ENCODE results near the gene LOX.

The LOX gene

DNA sequence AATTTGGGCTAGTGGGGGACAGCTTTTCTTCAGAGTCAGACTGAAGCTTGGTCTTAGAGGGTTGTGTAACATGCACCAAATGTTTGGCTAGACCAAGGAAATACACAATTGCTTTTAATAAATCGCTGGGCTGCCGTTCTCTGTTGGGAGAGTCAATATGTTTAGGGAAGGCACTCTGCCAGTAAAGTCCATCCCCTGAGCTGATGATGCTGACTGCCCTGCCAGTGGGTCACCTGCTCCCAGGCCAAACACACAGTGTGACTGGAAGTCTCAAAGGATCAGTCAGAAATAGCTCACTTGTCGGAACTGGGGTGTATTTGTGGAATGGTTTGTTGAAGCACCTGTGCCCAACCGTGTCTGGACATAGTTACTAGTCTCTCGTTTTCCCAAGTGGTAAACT, 33.4 kb upstream of the LOX start:
- TF ChIP-seq, protein P1, sequence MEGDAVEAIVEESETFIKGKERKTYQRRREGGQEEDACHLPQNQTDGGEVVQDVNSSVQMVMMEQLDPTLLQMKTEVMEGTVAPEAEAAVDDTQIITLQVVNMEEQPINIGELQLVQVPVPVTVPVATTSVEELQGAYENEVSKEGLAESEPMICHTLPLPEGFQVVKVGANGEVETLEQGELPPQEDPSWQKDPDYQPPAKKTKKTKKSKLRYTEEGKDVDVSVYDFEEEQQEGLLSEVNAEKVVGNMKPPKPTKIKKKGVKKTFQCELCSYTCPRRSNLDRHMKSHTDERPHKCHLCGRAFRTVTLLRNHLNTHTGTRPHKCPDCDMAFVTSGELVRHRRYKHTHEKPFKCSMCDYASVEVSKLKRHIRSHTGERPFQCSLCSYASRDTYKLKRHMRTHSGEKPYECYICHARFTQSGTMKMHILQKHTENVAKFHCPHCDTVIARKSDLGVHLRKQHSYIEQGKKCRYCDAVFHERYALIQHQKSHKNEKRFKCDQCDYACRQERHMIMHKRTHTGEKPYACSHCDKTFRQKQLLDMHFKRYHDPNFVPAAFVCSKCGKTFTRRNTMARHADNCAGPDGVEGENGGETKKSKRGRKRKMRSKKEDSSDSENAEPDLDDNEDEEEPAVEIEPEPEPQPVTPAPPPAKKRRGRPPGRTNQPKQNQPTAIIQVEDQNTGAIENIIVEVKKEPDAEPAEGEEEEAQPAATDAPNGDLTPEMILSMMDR (IDR thresholded peaks at IDR 0.05; ENCODE audit: poor library complexity, severe bottlenecking): no peak
- Histone ChIP-seq H3K36me3 (ENCODE audit: low read depth) (no peaks in the 10 kb centered on the region), H3K9me3 (ENCODE audit: severe bottlenecking) (no peaks in the 10 kb centered on the region), H3K27ac (ENCODE audit: poor library complexity, severe bottlenecking) (no peak overlapping the region), H3K4me1 (ENCODE audit: insufficient read depth, poor library complexity, severe bottlenecking) (no peaks in the 10 kb centered on the region), H3K4me3 (ENCODE audit: severe bottlenecking) (no peak overlapping the region), H3K27me3 (ENCODE audit: insufficient read depth, poor library complexity, severe bottlenecking) (no peaks in the 10 kb centered on the region)
- no peak for ATAC-seq (ENCODE audit: low read depth)
- no peak for DNase-seq (ENCODE audit: low spot score)

DNA sequence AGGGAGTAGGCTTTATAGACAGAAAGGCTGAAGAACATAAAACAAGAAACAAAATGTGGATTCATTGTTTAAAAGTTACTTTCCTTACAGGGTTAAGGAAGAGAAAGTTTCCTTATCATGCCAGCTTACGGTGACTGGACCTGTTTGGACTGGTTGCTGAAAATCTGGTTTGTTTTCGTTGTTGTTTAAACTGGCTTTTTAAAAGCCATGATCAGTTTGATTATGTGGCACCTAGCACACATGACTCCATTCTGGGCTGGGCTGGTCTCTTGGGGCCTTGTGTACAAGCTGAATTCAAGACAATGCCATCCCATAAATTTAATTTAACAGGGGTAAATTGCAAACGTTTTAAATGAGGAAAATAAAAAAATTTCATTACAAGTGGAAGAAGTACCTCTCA, 32.9 kb upstream of the LOX start:
- TF ChIP-seq, protein P1 (IDR thresholded peaks at IDR 0.05; ENCODE audit: poor library complexity, severe bottlenecking): no peak
- DNase-seq (ENCODE audit: low spot score) (no peak), ATAC-seq (ENCODE audit: low read depth) (no peak)
- H3K27ac ChIP-seq (ENCODE audit: poor library complexity, severe bottlenecking): no peak overlapping the region
- no peaks in the 10 kb centered on the region for H3K27me3 ChIP-seq (ENCODE audit: insufficient read depth, poor library complexity, severe bottlenecking)
- no peaks in the 10 kb centered on the region for H3K9me3 ChIP-seq (ENCODE audit: severe bottlenecking)
- H3K4me3 ChIP-seq (ENCODE audit: severe bottlenecking): no peak overlapping the region
- no peaks in the 10 kb centered on the region for H3K4me1 ChIP-seq (ENCODE audit: insufficient read depth, poor library complexity, severe bottlenecking)
- H3K36me3 ChIP-seq (ENCODE audit: low read depth): no peaks in the 10 kb centered on the region

DNA sequence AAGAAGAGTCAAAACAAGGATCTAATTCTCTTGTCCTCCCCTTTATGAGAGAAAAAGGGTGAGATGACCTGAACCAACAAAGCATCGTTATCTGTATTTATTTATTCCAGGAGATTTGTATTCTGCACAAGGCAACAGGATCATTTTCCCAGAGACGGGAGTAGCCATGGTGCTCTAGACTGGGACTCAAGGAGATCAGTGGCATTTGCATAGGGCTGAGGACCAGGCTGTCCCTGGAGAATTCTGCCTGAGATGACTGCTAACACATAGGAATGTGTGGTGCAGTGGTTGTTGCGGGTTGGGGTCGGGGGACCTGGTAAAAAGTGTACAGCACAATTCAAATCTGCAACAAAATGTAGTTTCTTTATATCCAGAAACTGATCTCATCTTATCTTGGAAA, 29.0 kb upstream of the LOX start:
- Histone ChIP-seq H3K27ac (ENCODE audit: poor library complexity, severe bottlenecking) (no peak overlapping the region), H3K4me3 (ENCODE audit: severe bottlenecking) (no peak overlapping the region), H3K36me3 (ENCODE audit: low read depth) (no peaks in the 10 kb centered on the region), H3K27me3 (ENCODE audit: insufficient read depth, poor library complexity, severe bottlenecking) (no peaks in the 10 kb centered on the region), H3K9me3 (ENCODE audit: severe bottlenecking) (no peaks in the 10 kb centered on the region), H3K4me1 (ENCODE audit: insufficient read depth, poor library complexity, severe bottlenecking) (no peaks in the 10 kb centered on the region)
- DNase-seq (ENCODE audit: low spot score) (no peak), ATAC-seq (ENCODE audit: low read depth) (no peak)
- TF ChIP-seq, protein P1 (IDR thresholded peaks at IDR 0.05; ENCODE audit: poor library complexity, severe bottlenecking): no peak

DNA sequence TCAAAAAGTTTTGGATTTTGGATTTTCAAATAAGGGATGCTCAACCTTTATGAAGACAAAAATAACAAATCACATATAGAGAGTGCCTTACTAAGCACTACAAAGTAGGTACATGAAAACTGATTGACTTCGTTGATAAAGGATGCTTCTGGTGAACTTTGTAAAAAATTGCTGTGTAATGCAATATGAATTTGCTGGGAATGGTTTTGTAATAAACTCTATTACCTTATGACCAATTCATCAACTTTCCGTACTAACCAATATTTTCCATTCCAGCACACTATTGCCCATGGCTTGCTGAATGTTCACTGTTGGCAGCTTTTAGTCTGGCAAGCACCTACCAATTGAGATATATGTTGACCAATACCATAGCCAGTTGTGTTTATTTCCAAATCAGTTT, 27.9 kb upstream of the LOX start:
- Histone ChIP-seq H3K27ac (ENCODE audit: poor library complexity, severe bottlenecking) (no peak overlapping the region), H3K36me3 (ENCODE audit: low read depth) (no peaks in the 10 kb centered on the region), H3K4me3 (ENCODE audit: severe bottlenecking) (no peak overlapping the region), H3K9me3 (ENCODE audit: severe bottlenecking) (no peaks in the 10 kb centered on the region), H3K4me1 (ENCODE audit: insufficient read depth, poor library complexity, severe bottlenecking) (no peaks in the 10 kb centered on the region), H3K27me3 (ENCODE audit: insufficient read depth, poor library complexity, severe bottlenecking) (no peaks in the 10 kb centered on the region)
- TF ChIP-seq, protein P1 (IDR thresholded peaks at IDR 0.05; ENCODE audit: poor library complexity, severe bottlenecking): no peak
- no peak for DNase-seq (ENCODE audit: low spot score)
- no peak for ATAC-seq (ENCODE audit: low read depth)

DNA sequence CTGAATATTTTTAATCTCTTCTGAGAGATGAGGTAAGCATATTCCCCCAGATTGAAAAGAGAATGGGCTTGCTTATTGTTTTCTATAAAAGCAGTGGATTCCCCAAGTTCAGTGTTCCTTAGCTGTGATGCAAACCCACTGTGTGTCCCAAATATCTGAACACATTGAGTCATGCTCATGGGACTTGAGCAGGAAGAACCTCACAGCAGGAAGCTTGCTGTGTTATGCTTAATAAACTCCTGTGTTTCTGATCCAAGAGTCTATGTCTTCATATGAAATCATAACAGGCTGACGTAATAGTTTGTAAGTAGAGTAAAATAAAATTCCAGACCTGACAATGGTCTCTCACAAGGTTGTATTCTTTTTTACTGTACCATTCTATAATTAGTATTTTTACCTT, 24.8 kb upstream of the LOX start:
- TF ChIP-seq, protein P1 (IDR thresholded peaks at IDR 0.05; ENCODE audit: poor library complexity, severe bottlenecking): no peak
- ATAC-seq (ENCODE audit: low read depth) (no peak), DNase-seq (ENCODE audit: low spot score) (no peak)

More for the DNA sequence above, 24.8 kb upstream of the LOX start:
- no peaks in the 10 kb centered on the region for H3K36me3 ChIP-seq (ENCODE audit: low read depth)
- no peak overlapping the region for H3K4me3 ChIP-seq (ENCODE audit: severe bottlenecking)
- H3K27ac ChIP-seq (ENCODE audit: poor library complexity, severe bottlenecking): no peak overlapping the region
- no peaks in the 10 kb centered on the region for H3K27me3 ChIP-seq (ENCODE audit: insufficient read depth, poor library complexity, severe bottlenecking)
- peaks cover 11% of the 10 kb centered on the region for H3K4me1 ChIP-seq (ENCODE audit: insufficient read depth, poor library complexity, severe bottlenecking)
- no peaks in the 10 kb centered on the region for H3K9me3 ChIP-seq (ENCODE audit: severe bottlenecking)

Measured in RWPE2 (cell line).